K562 (cell line): ENCODE measurements around the gene NEFH. TPM values are rescaled to one million over a fixed set of nuclear protein-coding genes. Genes with fewer than 3 reads are reported as not detected.

Source experiments
- ATAC-seq: fragments of 200-7000 bp; cut with Tn5 transposase; 3 replicates; pipeline ENCODE4 v1.9.1; 2020; ENCODE audit warnings: moderate library complexity
- BruUV-seq: library from RNA; stranded (reverse); fragments of 400-500 nt; replicated peaks from 2 replicates; lab custom pipeline; 2021; lab: Mats Ljungman, UMichigan
- CTCF ChIA-PET: fragments of 300-600 bp; formaldehyde crosslinking; extraction: SDS; loops from one replicate; lab custom pipeline; 2021; ENCODE audit warnings: low intra/inter-chr PET ratio; lab: Yijun Ruan, JAX
- POLR2A ChIA-PET: fragments of 300-600, 350-650 bp; sonication (Branson Sonifier 250); formaldehyde crosslinking; extraction: SDS; loops from one replicate; lab custom pipeline; 2021; ENCODE audit warnings: antibody characterized with exemption, inconsistent platforms; lab: Yijun Ruan, JAX
- DNase-seq, 4 experiments: peaks; one replicate each; pipeline versions ENCODE4 v3.0.0 to v3.0.0-alpha.2; 2011 to 2018; ENCODE audit warnings: low spot score in 3 of 4, mixed read lengths in 3 of 4; ENCODE audit errors: extremely low read depth in 1 of 4
- FAIRE-seq: peaks from 2 replicates; lab custom pipeline; 2011; peaks lifted over from hg19 to GRCh38; lab: Jason Lieb, UNC
- H2AFZ ChIP-seq: 2 replicates; pipeline ENCODE4 v1.6.0; 2011; ENCODE audit warnings: low read depth, low read length, control low read depth, inconsistent platforms
- H3K27ac ChIP-seq: fragments of 200-600 bp; 3 replicates; pipeline ENCODE4 v1.8.0; 2011; ENCODE audit warnings: low read depth, mild to moderate bottlenecking, control low read depth, inconsistent platforms, low read length, moderate library complexity, mixed read lengths; ENCODE audit errors: extremely low read depth
- H3K27me3 ChIP-seq, 2 experiments: fragments of 300-600 bp in 1 of 2; 2 replicates in 1 of 2; 3 replicates in 1 of 2; pipeline versions ENCODE4 v1.6.0 to v1.8.0; 2011; ENCODE audit warnings: inconsistent platforms in 2 of 2, low read length in 2 of 2, mild to moderate bottlenecking in 1 of 2, mixed read lengths in 1 of 2, moderate library complexity in 1 of 2; ENCODE audit not compliant: control insufficient read depth in 2 of 2, insufficient read depth in 2 of 2
- H3K36me3 ChIP-seq: fragments of 300-600 bp; 3 replicates; pipeline ENCODE4 v1.8.0; 2011; ENCODE audit warnings: mild to moderate bottlenecking, low read length, inconsistent platforms; ENCODE audit not compliant: control insufficient read depth, insufficient read depth
- H3K4me1 ChIP-seq, 2 experiments: fragments of 200-600 bp in 1 of 2; replicated peaks in 1 of 2; 2 replicates in 1 of 2; 3 replicates in 1 of 2; pipeline versions ENCODE4 v1.5.1 to v1.8.0; 2011; ENCODE audit warnings: inconsistent platforms in 2 of 2, low read length in 2 of 2, mild to moderate bottlenecking in 1 of 2, mixed read lengths in 1 of 2, moderate library complexity in 1 of 2; ENCODE audit not compliant: control insufficient read depth in 2 of 2, insufficient read depth in 2 of 2
- H3K4me2 ChIP-seq: 2 replicates; pipeline ENCODE4 v1.6.1; 2011; ENCODE audit warnings: low read length, control low read depth, inconsistent platforms, mixed read lengths; ENCODE audit not compliant: insufficient read depth
- H3K4me3 ChIP-seq: fragments of 200-600 bp; sonication (generic), shearing (Covaris generic); 2 replicates; pipeline ENCODE4 v1.5.1; 2016; ENCODE audit warnings: control low read depth, inconsistent platforms
- H3K79me2 ChIP-seq: fragments of 200-600 bp; 3 replicates; pipeline ENCODE4 v1.8.0; 2011; ENCODE audit warnings: low read length, inconsistent platforms; ENCODE audit not compliant: control insufficient read depth, insufficient read depth
- H3K9ac ChIP-seq, 2 experiments: 2 replicates each; pipeline versions ENCODE4 v1.6.0 to v1.6.1; 2011; ENCODE audit warnings: low read depth in 2 of 2, low read length in 2 of 2, control low read depth in 1 of 2, inconsistent platforms in 1 of 2, mild to moderate bottlenecking in 1 of 2, mixed read lengths in 1 of 2; ENCODE audit not compliant: insufficient read depth in 1 of 2
- H3K9me1 ChIP-seq: one replicate; pipeline ENCODE4 v1.6.0; 2011; ENCODE audit warnings: inconsistent platforms, mild to moderate bottlenecking, low read length, moderate library complexity; ENCODE audit not compliant: control insufficient read depth, insufficient read depth
- H3K9me3 ChIP-seq: replicated peaks from 2 replicates; pipeline ENCODE4 v1.5.1; 2011; ENCODE audit warnings: low read depth, low read length, inconsistent platforms; ENCODE audit not compliant: control insufficient read depth, insufficient read depth
- H4K20me1 ChIP-seq: replicated peaks from 2 replicates; pipeline ENCODE4 v1.6.1; 2011; ENCODE audit warnings: low read length, inconsistent platforms, mixed read lengths; ENCODE audit not compliant: control insufficient read depth, insufficient read depth
- KAT8 ChIP-seq: fragments of 450-650 bp; IDR thresholded peaks from 2 replicates; pipeline ENCODE4 v1.6.1; 2016; ENCODE audit warnings: low read depth, mild to moderate bottlenecking
- NFXL1 ChIP-seq: fragments of 450-650 bp; formaldehyde crosslinking; IDR thresholded peaks from 2 replicates; pipeline ENCODE4 v1.4.0; 2021; ENCODE audit warnings: mild to moderate bottlenecking
- NR2F6 ChIP-seq: fragments of 450-650 bp; formaldehyde crosslinking; IDR thresholded peaks from 2 replicates; pipeline ENCODE4 v1.4.0; 2020; ENCODE audit warnings: mild to moderate bottlenecking
- PHB ChIP-seq: fragments of 250-450 bp; sonication (Bioruptor Pico); IDR thresholded peaks from 2 replicates; pipeline ENCODE4 v1.5.0; 2021
- SAFB ChIP-seq: fragments of 200-400 bp; formaldehyde crosslinking; IDR thresholded peaks from 2 replicates; pipeline ENCODE4 v1.6.1; 2017; ENCODE audit warnings: low read depth, low read length, borderline replicate concordance
- TAL1 ChIP-seq: fragments of 450-650 bp; IDR thresholded peaks from 2 replicates; pipeline ENCODE4 v1.6.1; 2016; ENCODE audit warnings: mild to moderate bottlenecking
- TRIM25 ChIP-seq: fragments of 450-650 bp; IDR thresholded peaks from 2 replicates; pipeline ENCODE4 v1.7.0; 2016; ENCODE audit warnings: borderline replicate concordance
- XRCC5 ChIP-seq: fragments of 200-400 bp; formaldehyde crosslinking; IDR thresholded peaks from 2 replicates; pipeline ENCODE4 v1.6.1; 2017; ENCODE audit warnings: low read depth, mild to moderate bottlenecking, low read length
- ZNF140 ChIP-seq: fragments of 250-450 bp; sonication (Bioruptor Pico); IDR thresholded peaks from 2 replicates; pipeline ENCODE4 v1.8.0; 2021; ENCODE audit warnings: moderate library complexity, mild to moderate bottlenecking, inconsistent platforms
- ZNF232 ChIP-seq: sonication (generic); formaldehyde crosslinking; IDR thresholded peaks from 2 replicates; pipeline ENCODE4 v1.8.0; 2022; ENCODE audit warnings: mild to moderate bottlenecking, missing genetic modification reagents
- ZNF512 ChIP-seq: IDR thresholded peaks from 2 replicates; pipeline ENCODE4 v1.6.1; 2016; ENCODE audit warnings: missing genetic modification characterization, missing compliant biosample characterization
- ZNF76 ChIP-seq: fragments of 250-450 bp; sonication (Bioruptor Pico); IDR thresholded peaks from 2 replicates; pipeline ENCODE4 v1.4.0; 2020; ENCODE audit warnings: mild to moderate bottlenecking, moderate library complexity, borderline replicate concordance
- ZSCAN32 ChIP-seq: fragments of 450-650 bp; formaldehyde crosslinking; IDR thresholded peaks from 2 replicates; pipeline ENCODE4 v1.4.0; 2020; ENCODE audit warnings: mild to moderate bottlenecking, moderate library complexity
- WGBS: fragments of 100-300 bp; shearing (Covaris generic); methylation state at CpG from one replicate; pipeline ENCODE4 v1.1.6; 2016; ENCODE audit warnings: low coverage, mixed read lengths; ENCODE audit not compliant: insufficient coverage; ENCODE audit errors: missing lambda C conversion rate; 5-methylcytosine and 5-hydroxymethylcytosine counted together
- in situ Hi-C: fragments of 300-500 bp; cut with MboI; formaldehyde crosslinking; loops from 4 replicates; pipeline ENCODE4 v1.15.0; 2018; ENCODE audit warnings: inconsistent platforms, mixed read lengths
- intact Hi-C: fragments of 100-400 bp; cut with micrococcal nuclease; formaldehyde crosslinking; loops from 2 replicates; pipeline ENCODE4 v1.14.2; 2022
- polyA plus RNA-seq, 8 experiments: library from polyadenylated mRNA; depleted of rRNA in 4 of 8; stranded (reverse) in 5 of 8; unstranded in 3 of 8; fragments of >200 nt; fragmentation: Nextera tagmentation in 2 of 8; fragmentation: Illumina TruSeq in 1 of 8; extraction: Ambion mirVana in 2 of 8; extraction: Trizol in 1 of 8; gene quantifications; 2 replicates each; pipeline versions ENCODE4 v1.2.1 to v1.2.3, GENCODE V29; 2011 to 2014; ENCODE audit warnings: inconsistent platforms in 1 of 8, missing spikeins in 1 of 8
- total RNA-seq, 7 experiments: library from RNA; depleted of rRNA in 6 of 7; stranded (reverse); fragments of >200 nt in 6 of 7; fragmentation: Illumina TruSeq in 2 of 7; extraction: Trizol in 2 of 7; gene quantifications; 2 replicates each; pipeline versions ENCODE4 v1.2.1 to v1.2.3, GENCODE V29; 2011 to 2021; ENCODE audit warnings: low replicate concordance in 1 of 7

Gene NEFH
- total and polyA plus RNA-seq, 9 of the 15 experiments (the other 6 are each of a cell fraction or from before 2014, with no cell fraction given), result 2.3 to 26.9 (median 10.8) TPM

GRCh38 chr22:29445508-29445907 is 34.5 kb upstream of the NEFH start:
- Histone ChIP-seq H3K4me2 (no peak overlapping the region), H3K9ac (no peak overlapping the region), H3K4me3 (no peak overlapping the region), H3K79me2 (no peaks in the 10 kb centered on the region), H3K27ac (no peak overlapping the region), H3K27me3 (no peaks in the 10 kb centered on the region; a peak in 1 of 5 replicates), H4K20me1 (no peaks in the 10 kb centered on the region), H3K4me1 (no peaks in the 10 kb centered on the region), H3K9me3 (no peaks in the 10 kb centered on the region), H3K36me3 (no peaks in the 10 kb centered on the region), H3K9me1 (no peaks in the 10 kb centered on the region), H2AFZ (no peak overlapping the region)
- BruUV-seq, result no TSS peak
- WGBS, result 0% methylated on average over 4 of the region's 4 CpGs
- no peak for FAIRE-seq
- ChIA-PET CTCF (no interaction called here), POLR2A (interaction anchor here (1.0 kb wide), 1 partner anchor 14 kb away, joined by 4 read pairs; no protein-coding TSS in a partner anchor)
- TF ChIP-seq ZSCAN32 (CRISPR knock-in tag) (no peak), SAFB (no peak), NR2F6 (CRISPR knock-in tag) (no peak), TRIM25 (no peak), NFXL1 (no peak), ZNF76 (CRISPR knock-in tag) (no peak), XRCC5 (no peak), PHB (CRISPR knock-in tag) (no peak), ZNF512 (no peak), ZNF140 (CRISPR knock-in tag) (no peak), ZNF232 (CRISPR knock-in tag) (no peak), KAT8 (no peak), TAL1 (no peak)
- in situ Hi-C loops, result no loop called here
- no peak for DNase-seq
- intact Hi-C loops, result no loop called here
- ATAC-seq, result no peak
